ENCODE results near the gene AXIN1.
"Not testable (repeated sequence)": the region's sequence is repeated elsewhere in the genome, so short reads cannot be mapped to it uniquely, and the experiment has no call there.

The AXIN1 gene

GRCh38 chr16:397736-398332, 45.3 kb upstream of the AXIN1 start:
- Histone ChIP-seq H3K27ac (peak overlapping the region in 4 of 11 experiments; percentile 27 to 38 (median 34); a peak in 8 of 22 replicates), H3K36me3 (peaks cover 9 to 22% (median 17%) of the 10 kb centered on the region in 11 experiments; a peak in 19 of 22 replicates), H3K4me3 (peak overlapping the region in 7 of 10 experiments; percentile 5 to 45 (median 29); a peak in 5 of 20 replicates), H3K9me3 (replicated peaks in 1 of 11) (no peaks in the 10 kb centered on the region), H3K4me2 (peak overlapping the region; percentile 40 to 95 (median 90)), H3K27me3 (no peaks in the 10 kb centered on the region), H4K20me1 (peaks cover 5 to 28% (median 24%) of the 10 kb centered on the region in 11 experiments; a peak in 17 of 22 replicates), H3K4me1 (peaks cover 46 to 61% (median 56%) of the 10 kb centered on the region in 10 experiments), H3K9ac (peak overlapping the region; percentile 11 to 65 (median 47); a peak in 17 of 22 replicates)
- no peak for TF ChIP-seq Cebpa-rat (IDR thresholded peaks at IDR 0.05)

DNA sequence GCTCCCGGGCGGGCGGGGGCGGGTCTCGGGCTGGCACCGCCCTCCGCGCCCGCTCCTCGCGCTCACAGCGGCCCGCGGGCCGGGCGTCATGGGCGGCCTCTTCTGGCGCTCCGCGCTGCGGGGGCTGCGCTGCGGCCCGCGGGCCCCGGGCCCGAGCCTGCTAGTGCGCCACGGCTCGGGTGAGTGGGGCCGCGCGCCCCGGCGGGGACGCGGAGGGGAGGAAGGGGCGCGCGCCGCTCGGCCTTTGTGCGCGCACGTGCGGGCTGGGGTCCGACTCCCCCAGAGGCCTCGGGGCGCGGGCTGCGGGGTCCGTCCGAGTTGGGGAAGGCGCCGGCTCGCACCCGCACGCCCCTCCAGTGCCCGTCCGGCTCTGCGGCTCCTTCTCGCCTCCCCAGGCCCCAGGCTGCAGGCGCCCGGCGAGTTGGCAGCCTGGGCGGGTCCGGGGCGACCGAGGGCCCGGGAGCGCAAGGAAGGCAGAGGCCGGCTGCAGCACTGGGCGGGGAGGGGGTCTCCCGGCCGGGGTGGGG, 44.7 kb upstream of the AXIN1 start, which contains the start of gene NME4:
TSS of gene NME4 (plus strand) at position 65 of the 527 bp plus-strand sequence. CDS start at position 89, 24 bp downstream.
- Histone ChIP-seq H3K36me3 (peaks cover 9 to 22% (median 17%) of the 10 kb centered on the region in 11 experiments; a peak in 19 of 22 replicates), H3K27me3 (no peaks in the 10 kb centered on the region), H3K4me2 (peak within 1 kb of the TSS; percentile 58 to 95 (median 92)), H3K9ac (peak within 1 kb of the TSS; percentile 82 to 95 (median 91)), H3K27ac (peak within 1 kb of the TSS; percentile 76 to 94 (median 91); a peak in 21 of 22 replicates), H3K4me3 (peak within 1 kb of the TSS; percentile 66 to 86 (median 75)), H3K4me1 (peaks cover 45 to 61% (median 53%) of the 10 kb centered on the region in 10 experiments), H3K9me3 (replicated peaks in 1 of 11) (no peaks in the 10 kb centered on the region; a peak in 2 of 22 replicates), H4K20me1 (peaks cover 5 to 28% (median 24%) of the 10 kb centered on the region in 11 experiments; a peak in 17 of 22 replicates)
- TF ChIP-seq Cebpa-rat (IDR thresholded peaks at IDR 0.05): no peak

DNA sequence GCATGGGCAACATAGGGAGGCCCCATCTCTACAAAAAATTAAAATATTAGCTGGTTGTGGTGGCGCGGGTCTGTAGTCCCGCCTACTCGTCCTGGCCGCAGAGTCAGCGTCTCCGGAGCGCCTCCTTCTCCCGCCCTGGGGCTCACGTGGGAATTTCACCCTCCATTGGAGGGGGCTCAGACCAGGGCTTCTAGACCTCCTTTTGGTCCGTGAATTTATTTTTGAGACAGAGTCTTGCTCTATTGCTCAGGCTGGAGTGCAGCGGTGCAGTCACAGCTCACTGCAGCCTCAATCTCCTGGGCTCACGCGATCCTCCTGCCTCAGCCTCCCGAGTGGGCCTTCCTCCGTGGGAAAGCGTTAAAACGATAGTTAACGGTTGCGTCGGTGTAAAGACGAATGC, 44.1 kb upstream of the AXIN1 start:
- peak overlapping the region; percentile 66 to 86 (median 75) for H3K4me3 ChIP-seq
- H4K20me1 ChIP-seq: peaks cover 5 to 28% (median 24%) of the 10 kb centered on the region in 11 experiments; a peak in 17 of 22 replicates
- peaks cover 9 to 22% (median 17%) of the 10 kb centered on the region in 11 experiments; a peak in 19 of 22 replicates for H3K36me3 ChIP-seq
- peak overlapping the region; percentile 55 to 95 (median 83) for H3K4me2 ChIP-seq
- H3K27ac ChIP-seq: peak overlapping the region in 9 of 11 experiments; percentile 30 to 94 (median 92); a peak in 14 of 22 replicates
- TF ChIP-seq Cebpa-rat (IDR thresholded peaks at IDR 0.05): no peak
- peaks cover 0 to 6% (median 0%) of the 10 kb centered on the region in 11 experiments; a peak in 5 of 22 replicates for H3K9me3 ChIP-seq (replicated peaks in 1 of 11)
- H3K4me1 ChIP-seq: peaks cover 44 to 62% (median 51%) of the 10 kb centered on the region in 10 experiments
- H3K9ac ChIP-seq: peak overlapping the region; percentile 45 to 95 (median 90); a peak in 18 of 22 replicates
- no peaks in the 10 kb centered on the region for H3K27me3 ChIP-seq

GRCh38 chr16:396199-396598, 43.7 kb upstream of the AXIN1 start:
- no peak for TF ChIP-seq Cebpa-rat (IDR thresholded peaks at IDR 0.05)

DNA sequence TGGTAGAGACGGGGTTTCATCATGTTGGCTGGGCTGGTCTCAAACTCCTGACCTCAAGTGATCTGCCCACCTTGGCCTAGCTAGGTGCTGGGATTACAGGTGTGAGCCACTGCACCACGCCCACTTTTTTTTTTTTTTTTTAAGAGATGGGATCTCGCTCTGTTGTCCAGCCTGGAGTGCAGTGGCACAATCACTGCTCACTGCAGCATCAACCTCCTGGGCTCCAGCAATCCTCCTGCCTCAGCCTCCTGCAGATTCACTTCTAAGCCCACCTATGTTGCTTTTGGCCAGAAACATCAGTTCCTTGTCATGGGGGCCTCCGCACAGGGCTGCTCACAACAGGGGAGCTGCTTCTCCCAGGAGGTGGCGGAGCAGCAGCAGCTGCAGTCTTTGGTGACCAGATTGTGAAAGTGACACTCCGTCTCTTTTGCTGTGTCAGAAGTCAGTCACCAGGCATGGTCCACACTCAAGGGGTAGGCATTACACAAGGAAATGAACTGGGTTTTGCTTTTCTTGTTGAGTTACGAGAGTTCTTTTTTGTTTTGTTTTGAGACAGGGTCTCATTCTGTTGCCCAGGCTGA, 40.0 kb upstream of the AXIN1 start:
- Histone ChIP-seq H3K9me3 (replicated peaks in 1 of 11) (peaks cover 0 to 6% (median 0%) of the 10 kb centered on the region in 11 experiments; a peak in 5 of 22 replicates), H3K4me3 (no peak overlapping the region), H3K9ac (peak overlapping the region in 5 of 11 experiments; percentile 11 to 51 (median 23); a peak in 5 of 22 replicates), H4K20me1 (no peaks in the 10 kb centered on the region), H3K4me1 (peaks cover 15 to 42% (median 22%) of the 10 kb centered on the region in 10 experiments; a peak in 19 of 20 replicates), H3K27ac (peak overlapping the region in 8 of 11 experiments; percentile 25 to 68 (median 46); a peak in 13 of 22 replicates), H3K4me2 (peak overlapping the region in 6 of 11 experiments; percentile 12 to 57 (median 28); a peak in 8 of 22 replicates), H3K36me3 (no peaks in the 10 kb centered on the region), H3K27me3 (no peaks in the 10 kb centered on the region)
- peak in 2 of 11 experiments; percentile 11 to 40; a peak in 1 of 22 replicates for TF ChIP-seq Cebpa-rat (IDR thresholded peaks at IDR 0.05)

More at GRCh38 chr16:396199-396598, 43.7 kb upstream of the AXIN1 start:
- H4K20me1 ChIP-seq: peaks cover 5 to 28% (median 24%) of the 10 kb centered on the region in 11 experiments; a peak in 17 of 22 replicates
- no peaks in the 10 kb centered on the region for H3K27me3 ChIP-seq
- peak overlapping the region; percentile 55 to 95 (median 83) for H3K4me2 ChIP-seq
- H3K27ac ChIP-seq: peak overlapping the region in 5 of 11 experiments; percentile 42 to 93 (median 92); a peak in 6 of 22 replicates
- peaks cover 9 to 22% (median 17%) of the 10 kb centered on the region in 11 experiments; a peak in 19 of 22 replicates for H3K36me3 ChIP-seq
- peaks cover 0 to 6% (median 0%) of the 10 kb centered on the region in 11 experiments; a peak in 5 of 22 replicates for H3K9me3 ChIP-seq (replicated peaks in 1 of 11)
- H3K9ac ChIP-seq: peak overlapping the region; percentile 45 to 95 (median 90); a peak in 9 of 22 replicates
- peaks cover 44 to 62% (median 52%) of the 10 kb centered on the region in 10 experiments for H3K4me1 ChIP-seq
- H3K4me3 ChIP-seq: peak overlapping the region in 9 of 10 experiments; percentile 66 to 86 (median 76); a peak in 15 of 20 replicates

- Histone ChIP-seq H3K27me3 (no peaks in the 10 kb centered on the region), H3K27ac (no peak overlapping the region), H3K4me2 (no peak overlapping the region), H3K4me1 (peaks cover 15 to 42% (median 22%) of the 10 kb centered on the region in 10 experiments; a peak in 19 of 20 replicates), H4K20me1 (no peaks in the 10 kb centered on the region), H3K4me3 (no peak overlapping the region), H3K9ac (0 out of 22 replicates have a peak overlapping the region, but pooled peaks of 1 of the 11 experiments have one; percentile 37), H3K9me3 (replicated peaks in 1 of 11) (peaks cover 0 to 6% (median 0%) of the 10 kb centered on the region in 11 experiments; a peak in 5 of 22 replicates), H3K36me3 (no peaks in the 10 kb centered on the region)
- no peak for TF ChIP-seq Cebpa-rat (IDR thresholded peaks at IDR 0.05)
Measured at GRCh38 chr16:391885-392335, 39.4 kb upstream of the AXIN1 start.

DNA sequence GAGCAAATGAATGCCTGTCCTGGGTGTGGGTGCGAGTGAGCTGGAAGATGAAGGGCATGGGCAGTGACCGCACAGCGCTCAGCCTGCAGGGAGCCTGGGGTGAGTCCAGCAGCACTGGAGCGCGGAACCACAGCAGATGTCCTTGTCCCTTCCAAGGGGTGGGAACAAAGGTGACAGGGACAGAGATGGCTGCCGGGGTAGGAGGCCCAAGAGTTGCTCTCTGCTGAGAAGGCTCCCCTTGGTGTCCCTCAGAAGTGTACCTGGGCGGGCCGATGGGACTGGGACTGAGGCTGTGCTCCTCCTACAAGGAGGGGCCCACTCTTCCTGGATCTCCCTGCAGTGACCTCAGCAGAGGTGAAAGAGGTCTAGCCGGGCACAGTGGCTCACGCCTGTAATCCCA, 36.8 kb upstream of the AXIN1 start:
- peaks cover 19 to 39% (median 25%) of the 10 kb centered on the region in 10 experiments for H3K4me1 ChIP-seq
- H3K27ac ChIP-seq: no peak overlapping the region
- no peaks in the 10 kb centered on the region for H4K20me1 ChIP-seq
- H3K4me2 ChIP-seq: no peak overlapping the region
- no peaks in the 10 kb centered on the region for H3K36me3 ChIP-seq
- peaks cover 0 to 6% (median 0%) of the 10 kb centered on the region in 11 experiments; a peak in 5 of 22 replicates for H3K9me3 ChIP-seq (replicated peaks in 1 of 11)
- no peaks in the 10 kb centered on the region for H3K27me3 ChIP-seq
- H3K4me3 ChIP-seq: no peak overlapping the region
- TF ChIP-seq Cebpa-rat (IDR thresholded peaks at IDR 0.05): no peak
- 0 out of 22 replicates have a peak overlapping the region, but pooled peaks of 1 of the 11 experiments have one; percentile 5 for H3K9ac ChIP-seq

GRCh38 chr16:387761-388666, 35.5 kb upstream of the AXIN1 start:
- H3K9me3 ChIP-seq (replicated peaks in 1 of 11); H3K9ac ChIP-seq; H3K4me3 ChIP-seq; H3K27me3 ChIP-seq; H3K27ac ChIP-seq; H4K20me1 ChIP-seq; H3K4me2 ChIP-seq; H3K36me3 ChIP-seq: not testable (repeated sequence)
- H3K4me1 ChIP-seq: peaks cover 31 to 50% (median 37%) of the 10 kb centered on the region in 10 experiments
